PC-9 (cell line): ENCODE measurements around the gene GRB7.

ENCODE experiments used
- EZH2 ChIP-seq: fragments of 200-600 bp; sonication (generic); IDR thresholded peaks from 2 replicates; pipeline ENCODE4 v1.8.0; 2017; ENCODE audit warnings: antibody characterized with exemption, low read depth
- TF ChIP-seq, protein P1 (sequence below): fragments of 200-600 bp; sonication (generic); conservative IDR thresholded peaks from 2 replicates; pipeline ENCODE4 v1.6.1; 2017; ENCODE audit warnings: mixed run types, antibody characterized with exemption, mild to moderate bottlenecking, moderate library complexity

DNA sequence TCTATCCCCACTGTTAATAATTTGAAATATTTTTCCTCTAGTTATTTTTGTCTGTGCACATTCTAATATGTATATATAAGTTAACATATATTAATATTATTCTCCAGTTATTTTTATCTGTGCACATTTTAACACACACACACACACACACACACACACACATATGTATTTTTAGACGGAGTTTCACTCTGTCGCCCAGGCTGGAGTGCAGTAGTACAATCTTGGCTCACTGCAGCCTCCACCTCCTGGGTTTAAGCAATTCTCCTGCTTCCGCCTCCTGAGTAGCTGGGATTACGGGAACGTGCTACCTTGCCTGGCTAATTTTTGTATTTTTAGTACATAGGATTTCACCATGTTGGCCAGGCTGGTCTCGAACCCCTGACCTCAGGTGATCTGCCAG lies 20.1 kb upstream of the GRB7 start:
- TF ChIP-seq, protein P1, sequence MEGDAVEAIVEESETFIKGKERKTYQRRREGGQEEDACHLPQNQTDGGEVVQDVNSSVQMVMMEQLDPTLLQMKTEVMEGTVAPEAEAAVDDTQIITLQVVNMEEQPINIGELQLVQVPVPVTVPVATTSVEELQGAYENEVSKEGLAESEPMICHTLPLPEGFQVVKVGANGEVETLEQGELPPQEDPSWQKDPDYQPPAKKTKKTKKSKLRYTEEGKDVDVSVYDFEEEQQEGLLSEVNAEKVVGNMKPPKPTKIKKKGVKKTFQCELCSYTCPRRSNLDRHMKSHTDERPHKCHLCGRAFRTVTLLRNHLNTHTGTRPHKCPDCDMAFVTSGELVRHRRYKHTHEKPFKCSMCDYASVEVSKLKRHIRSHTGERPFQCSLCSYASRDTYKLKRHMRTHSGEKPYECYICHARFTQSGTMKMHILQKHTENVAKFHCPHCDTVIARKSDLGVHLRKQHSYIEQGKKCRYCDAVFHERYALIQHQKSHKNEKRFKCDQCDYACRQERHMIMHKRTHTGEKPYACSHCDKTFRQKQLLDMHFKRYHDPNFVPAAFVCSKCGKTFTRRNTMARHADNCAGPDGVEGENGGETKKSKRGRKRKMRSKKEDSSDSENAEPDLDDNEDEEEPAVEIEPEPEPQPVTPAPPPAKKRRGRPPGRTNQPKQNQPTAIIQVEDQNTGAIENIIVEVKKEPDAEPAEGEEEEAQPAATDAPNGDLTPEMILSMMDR: no peak
- TF ChIP-seq EZH2: no peak
